H1 (cell line): ENCODE data around the gene METTL21A. TPM values are rescaled to one million over a fixed set of nuclear protein-coding genes. Genes with fewer than 3 reads are reported as not detected.

Experiments
- CTBP2 ChIP-seq: IDR thresholded peaks from 2 replicates; pipeline ENCODE4 v1.7.0; 2011; ENCODE audit warnings: borderline replicate concordance, mild to moderate bottlenecking, moderate library complexity, mixed read lengths, low read length; ENCODE audit not compliant: insufficient read depth, insufficient read length
- MAFK ChIP-seq: IDR thresholded peaks from 2 replicates; pipeline ENCODE4 v1.6.1; 2012; ENCODE audit warnings: low read depth, mild to moderate bottlenecking, improper control_type of control experiment, low read length
- TBP ChIP-seq: IDR thresholded peaks from 2 replicates; pipeline ENCODE4 v1.6.1; 2011; ENCODE audit warnings: low read depth, low read length, improper control_type of control experiment
- polyA plus RNA-seq, 7 experiments: library from polyadenylated mRNA; depleted of rRNA in 3 of 7; stranded (reverse) in 5 of 7; unstranded in 2 of 7; fragments of >200 nt in 5 of 7; fragments of 200-250 nt in 2 of 7; gene quantifications; 1 replicate in 5 of 7; 2 replicates in 1 of 7; 4 replicates in 1 of 7; pipeline versions ENCODE4 v1.2.1 to v1.2.3, GENCODE V29; 2011 to 2013; ENCODE audit warnings: missing spikeins in 2 of 7, mixed read lengths in 2 of 7
- total RNA-seq: library from RNA; stranded (reverse); fragmentation: NEBNext Ultra II Directional; extraction: Animal tissue kit (Norgen Biotek cat#: 25700); gene quantifications from 2 replicates; pipeline ENCODE4 v1.2.1, GENCODE V29; 2021

Gene METTL21A
- total and polyA plus RNA-seq, 2 of the 8 experiments (the other 6 are each of a cell fraction or from before 2014, with no cell fraction given) = 36.2 to 55.0 TPM

DNA sequence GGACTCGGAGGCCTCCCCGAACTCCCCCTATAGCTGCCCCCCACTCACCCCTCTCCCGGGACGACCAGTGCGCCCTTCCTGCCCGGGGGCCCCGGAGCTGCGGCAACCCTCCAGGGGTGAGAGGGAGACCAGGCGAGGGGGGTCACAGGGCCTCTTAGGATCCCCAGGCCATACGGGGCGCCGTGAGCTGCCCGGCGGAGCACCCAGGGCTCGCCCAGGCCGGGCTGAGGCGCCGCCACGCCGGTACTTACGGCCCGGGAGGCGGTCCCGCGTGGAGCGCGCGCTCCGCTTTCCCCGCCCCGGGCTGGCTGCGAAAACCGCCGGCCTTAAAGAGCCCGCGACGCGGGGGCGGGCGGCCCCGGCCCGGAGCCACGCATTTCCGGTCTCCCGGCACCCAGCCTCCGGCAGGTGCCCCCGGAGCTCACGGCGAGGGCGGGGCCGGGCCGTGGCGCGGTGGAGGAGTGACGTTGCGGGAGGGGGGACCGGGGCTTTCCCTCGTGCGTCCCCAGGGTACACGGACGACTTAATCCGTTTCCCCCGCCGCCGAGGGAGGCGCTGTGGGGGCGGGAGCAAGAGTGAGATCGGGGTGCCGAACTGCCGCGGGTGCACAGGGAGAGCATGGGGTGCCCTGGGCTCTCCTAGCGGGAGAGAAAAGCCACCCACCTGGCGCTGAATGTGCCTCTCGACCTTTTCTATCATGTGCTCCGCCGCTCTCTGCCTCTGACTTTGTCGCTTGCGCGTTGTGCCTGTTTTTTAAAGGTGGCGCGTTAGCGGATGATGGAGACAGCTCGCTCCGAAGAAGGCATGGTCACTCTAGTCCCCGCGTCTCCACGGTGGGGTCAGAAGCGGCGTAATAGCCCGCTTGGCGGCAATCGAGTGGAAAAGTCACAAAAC, at the start of gene METTL21A (continued):
- TF ChIP-seq CTBP2 (no peak), TBP (0 out of 2 replicates have a peak, but pooled peaks have one; percentile 15), MAFK (no peak)
